Activated B cell treated with CpG ODN at 0.5 μM for 24 hours (primary cell): Measurements from ENCODE around the gene TNFSF18. TPM values are rescaled to one million over a fixed set of nuclear protein-coding genes. Genes with fewer than 3 reads are reported as not detected.

Experiments used
- ATAC-seq: fragments of 200-7000 bp; cut with Tn5 transposase; one replicate; pipeline ENCODE4 v1.10.0; 2021; ENCODE audit warnings: low read depth, mild to moderate bottlenecking, moderate library complexity
- CTCF ChIA-PET: fragments of 350-600 bp; sonication (Branson Sonifier 250); formaldehyde crosslinking; loops from one replicate; lab custom pipeline; 2021; ENCODE audit warnings: antibody characterized with exemption; lab: Charles Lee
- POLR2A ChIA-PET: fragments of 350-600 bp; sonication (Branson Sonifier 250); formaldehyde crosslinking; loops from one replicate; lab custom pipeline; 2021; ENCODE audit warnings: antibody characterized with exemption; lab: Charles Lee
- DNase-seq: peaks from one replicate; pipeline ENCODE4 v3.0.0; 2022
- H3K27ac Mint-ChIP-seq: one replicate; pipeline ENCODE4 v1.8.0; 2020; ENCODE audit warnings: mixed read lengths
- H3K27me3 Mint-ChIP-seq: one replicate; pipeline ENCODE4 v1.8.0; 2021; ENCODE audit warnings: mixed read lengths
- H3K36me3 Mint-ChIP-seq: one replicate; pipeline ENCODE4 v1.8.0; 2021; ENCODE audit warnings: low read depth, mixed read lengths
- H3K4me1 Mint-ChIP-seq: one replicate; pipeline ENCODE4 v1.8.0; 2021; ENCODE audit warnings: mixed read lengths
- H3K4me3 Mint-ChIP-seq: one replicate; pipeline ENCODE4 v1.8.0; 2020; ENCODE audit warnings: mild to moderate bottlenecking, mixed read lengths
- H3K9me3 Mint-ChIP-seq: one replicate; pipeline ENCODE4 v1.8.0; 2020; ENCODE audit warnings: mixed read lengths
- intact Hi-C: fragments of 100-400 bp; cut with micrococcal nuclease; formaldehyde crosslinking; loops from one replicate; pipeline ENCODE4 v1.15.1; 2024
- total RNA-seq: library from RNA; stranded (reverse); gene quantifications from 2 replicates; pipeline ENCODE4 v1.2.3, GENCODE V29; 2022
- TF ChIP-seq, protein P1 (sequence below): fragments of 200-600 bp; IDR thresholded peaks from one replicate; pipeline ENCODE4 v1.8.0; 2022; ENCODE audit warnings: antibody characterized with exemption, mild to moderate bottlenecking

Gene TNFSF18
- total RNA-seq, 1 donor from 2014 or later: not detected

DNA sequence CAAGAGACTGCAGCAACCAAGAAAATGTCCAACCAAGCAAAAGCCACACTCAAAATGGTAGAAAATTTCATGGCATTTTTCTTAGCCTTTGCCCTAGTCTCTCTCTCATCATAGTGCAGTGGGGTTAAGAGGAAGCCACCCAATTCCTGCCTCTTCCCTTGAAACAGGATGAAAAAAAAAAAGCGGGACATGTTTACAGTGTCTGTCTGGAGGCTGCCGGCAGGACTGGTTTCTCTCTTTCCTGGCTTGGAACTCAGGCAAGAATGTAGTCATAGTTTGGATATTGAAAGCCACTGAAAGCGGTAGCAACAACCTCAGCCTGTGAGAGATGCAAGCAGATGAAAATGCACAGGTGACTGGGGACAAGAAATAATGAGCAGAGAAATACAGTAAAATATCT lies 13.3 kb upstream of the TNFSF18 start:
- intact Hi-C loops: no loop called here
- TF ChIP-seq, protein P1, sequence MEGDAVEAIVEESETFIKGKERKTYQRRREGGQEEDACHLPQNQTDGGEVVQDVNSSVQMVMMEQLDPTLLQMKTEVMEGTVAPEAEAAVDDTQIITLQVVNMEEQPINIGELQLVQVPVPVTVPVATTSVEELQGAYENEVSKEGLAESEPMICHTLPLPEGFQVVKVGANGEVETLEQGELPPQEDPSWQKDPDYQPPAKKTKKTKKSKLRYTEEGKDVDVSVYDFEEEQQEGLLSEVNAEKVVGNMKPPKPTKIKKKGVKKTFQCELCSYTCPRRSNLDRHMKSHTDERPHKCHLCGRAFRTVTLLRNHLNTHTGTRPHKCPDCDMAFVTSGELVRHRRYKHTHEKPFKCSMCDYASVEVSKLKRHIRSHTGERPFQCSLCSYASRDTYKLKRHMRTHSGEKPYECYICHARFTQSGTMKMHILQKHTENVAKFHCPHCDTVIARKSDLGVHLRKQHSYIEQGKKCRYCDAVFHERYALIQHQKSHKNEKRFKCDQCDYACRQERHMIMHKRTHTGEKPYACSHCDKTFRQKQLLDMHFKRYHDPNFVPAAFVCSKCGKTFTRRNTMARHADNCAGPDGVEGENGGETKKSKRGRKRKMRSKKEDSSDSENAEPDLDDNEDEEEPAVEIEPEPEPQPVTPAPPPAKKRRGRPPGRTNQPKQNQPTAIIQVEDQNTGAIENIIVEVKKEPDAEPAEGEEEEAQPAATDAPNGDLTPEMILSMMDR: no peak
- ChIA-PET POLR2A (no interaction called here), CTCF (no interaction called here)
- H3K36me3 Mint-ChIP-seq: no peaks in the 10 kb centered on the region
- no peak overlapping the region for H3K4me3 Mint-ChIP-seq
- peaks cover 5% of the 10 kb centered on the region for H3K9me3 Mint-ChIP-seq
- H3K27me3 Mint-ChIP-seq: peaks cover 8% of the 10 kb centered on the region
- DNase-seq: no peak
- H3K27ac Mint-ChIP-seq: no peak overlapping the region
- H3K4me1 Mint-ChIP-seq: peaks cover 6% of the 10 kb centered on the region
- no peak for ATAC-seq

DNA sequence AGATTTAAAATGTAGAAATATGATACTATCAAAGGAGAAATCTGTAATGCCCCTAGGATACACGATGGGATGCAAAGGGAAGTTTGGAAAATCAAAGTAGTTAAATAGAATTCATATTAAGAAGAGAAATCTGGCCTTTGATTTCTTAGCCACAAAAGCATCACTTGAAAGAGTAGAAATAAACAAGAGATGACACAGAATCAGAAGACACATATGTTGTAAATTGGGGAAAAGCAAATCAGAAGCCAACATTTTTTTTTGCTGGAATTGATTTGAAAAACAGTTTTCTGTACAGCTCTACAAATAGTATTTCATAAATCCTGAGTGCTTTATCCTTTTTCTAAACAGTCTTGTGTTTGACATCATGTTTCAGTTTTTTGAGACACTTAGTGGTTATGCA lies 12.4 kb upstream of the TNFSF18 start:
- Mint-ChIP-seq H3K4me1 (peaks cover 6% of the 10 kb centered on the region), H3K27me3 (peaks cover 8% of the 10 kb centered on the region), H3K27ac (no peak overlapping the region), H3K4me3 (no peak overlapping the region), H3K9me3 (peaks cover 5% of the 10 kb centered on the region), H3K36me3 (no peaks in the 10 kb centered on the region)
- intact Hi-C loops: no loop called here
- ChIA-PET POLR2A (no interaction called here), CTCF (no interaction called here)
- TF ChIP-seq, protein P1: no peak
- no peak for ATAC-seq
- DNase-seq: no peak

DNA sequence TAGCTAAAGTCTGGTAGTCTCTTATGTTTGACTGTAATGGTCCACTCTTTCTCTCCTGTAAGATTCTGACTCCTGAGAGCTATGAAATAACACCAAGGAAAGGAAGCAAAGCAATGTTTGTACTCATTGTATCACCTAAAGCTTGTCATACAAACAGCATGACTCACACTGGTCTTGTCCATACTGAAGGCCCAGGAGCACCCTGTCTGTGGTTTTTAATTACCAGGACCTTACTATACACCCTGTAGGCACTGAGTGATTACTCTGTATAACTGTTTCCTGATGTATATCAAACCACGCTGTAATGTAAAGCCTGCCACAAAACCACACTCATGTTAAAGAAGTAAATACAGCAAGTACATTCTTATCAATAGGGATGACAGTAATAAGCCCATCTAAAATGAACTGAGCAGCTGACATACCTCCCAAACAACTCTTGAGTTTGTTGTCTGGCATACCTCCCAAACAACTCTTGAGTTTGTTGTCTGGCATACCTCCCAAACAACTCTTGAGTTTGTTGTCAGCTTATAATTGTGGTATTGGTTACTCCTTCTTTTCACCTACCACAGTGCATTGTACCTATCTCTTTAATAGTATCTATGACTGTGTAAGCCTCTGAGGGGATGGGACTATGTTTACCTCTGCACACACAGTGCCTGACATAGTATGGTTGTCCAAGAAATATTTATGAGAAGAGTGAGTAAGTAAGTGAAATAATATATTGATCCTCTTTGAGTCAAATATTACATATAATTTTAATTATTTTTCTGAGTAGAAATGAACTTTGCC lies 11.6 kb upstream of the TNFSF18 start:
- peaks cover 13% of the 10 kb centered on the region for H3K4me1 Mint-ChIP-seq
- DNase-seq (no peak), ATAC-seq (no peak)
- TF ChIP-seq, protein P1: no peak
- no peaks in the 10 kb centered on the region for H3K36me3 Mint-ChIP-seq
- peaks cover 5% of the 10 kb centered on the region for H3K9me3 Mint-ChIP-seq
- H3K27me3 Mint-ChIP-seq: peaks cover 8% of the 10 kb centered on the region
- no peak overlapping the region for H3K27ac Mint-ChIP-seq
- intact Hi-C loops: no loop called here
- POLR2A ChIA-PET: no interaction called here
- CTCF ChIA-PET: no interaction called here
- H3K4me3 Mint-ChIP-seq: no peak overlapping the region

DNA sequence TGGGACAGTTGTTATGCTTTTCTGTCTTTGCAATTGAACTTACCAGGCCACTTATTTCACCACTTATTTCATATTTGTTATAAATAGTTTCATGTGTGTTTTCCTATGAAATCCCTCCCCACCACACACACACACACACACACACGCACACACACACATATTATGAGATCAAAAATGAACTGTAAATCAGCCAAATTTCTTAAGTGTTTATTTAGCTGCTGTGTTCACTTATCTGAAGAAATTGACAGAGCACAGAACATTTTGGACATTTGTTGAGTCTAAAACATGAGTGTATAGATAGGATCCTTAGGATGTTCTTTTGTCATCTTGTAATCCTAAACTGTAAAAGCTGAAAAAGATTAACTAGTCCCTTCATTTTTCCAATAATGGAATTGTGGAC lies 7.8 kb upstream of the TNFSF18 start:
- ChIA-PET CTCF (no interaction called here), POLR2A (no interaction called here)
- peaks cover 7% of the 10 kb centered on the region for H3K4me1 Mint-ChIP-seq
- no peak overlapping the region for H3K4me3 Mint-ChIP-seq
- H3K27ac Mint-ChIP-seq: no peak overlapping the region
- no peaks in the 10 kb centered on the region for H3K9me3 Mint-ChIP-seq
- intact Hi-C loops: no loop called here
- DNase-seq: no peak
- H3K36me3 Mint-ChIP-seq: no peaks in the 10 kb centered on the region
- peaks cover 7% of the 10 kb centered on the region for H3K27me3 Mint-ChIP-seq
- no peak for ATAC-seq
- TF ChIP-seq, protein P1: no peak

DNA sequence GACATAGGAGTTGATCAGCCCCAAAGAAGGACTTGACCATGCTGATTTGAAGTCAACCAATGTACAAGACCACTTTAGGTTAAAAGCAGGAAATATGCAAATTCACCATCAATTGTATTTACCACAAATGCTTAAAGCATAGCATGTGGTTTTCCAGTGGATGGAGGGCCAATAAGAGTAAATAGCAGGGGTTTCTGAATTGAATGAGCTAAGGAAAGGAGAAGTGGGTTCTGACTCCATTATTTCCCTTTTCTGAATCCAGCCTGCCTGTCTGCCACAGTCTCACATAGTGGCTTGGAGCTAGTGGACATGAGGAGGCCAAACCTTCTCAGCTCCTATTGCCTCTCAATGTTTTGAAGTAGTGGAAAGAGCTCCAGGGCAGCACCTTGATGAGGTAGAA lies 7.2 kb upstream of the TNFSF18 start:
- ATAC-seq (no peak), DNase-seq (no peak)
- no peak overlapping the region for H3K27ac Mint-ChIP-seq
- no peaks in the 10 kb centered on the region for H3K36me3 Mint-ChIP-seq
- CTCF ChIA-PET: no interaction called here
- intact Hi-C loops: no loop called here
- H3K4me3 Mint-ChIP-seq: no peak overlapping the region
- no peaks in the 10 kb centered on the region for H3K9me3 Mint-ChIP-seq
- peaks cover 7% of the 10 kb centered on the region for H3K4me1 Mint-ChIP-seq
- peaks cover 5% of the 10 kb centered on the region for H3K27me3 Mint-ChIP-seq
- TF ChIP-seq, protein P1: no peak
- POLR2A ChIA-PET: no interaction called here
